CD4-positive, alpha-beta T cell treated with Interleukin-21 for 1 hour (primary cell): Measurements from ENCODE around the gene MYCBP2.
"Not testable (repeated sequence)": the region's sequence is repeated elsewhere in the genome, so short reads cannot be mapped to it uniquely, and the experiment has no call there.

Experiments used
- DNase-seq: peaks from one replicate; pipeline ENCODE4 v3.0.0-alpha.2; 2020

The MYCBP2 gene

GRCh38 chr13:77289851-77290250 is 37.0 kb downstream of the MYCBP2 start:
- no peak for DNase-seq

- not testable (repeated sequence) for DNase-seq
These were observed 41.3 kb downstream of the MYCBP2 start for GRCh38 chr13:77285632-77286031.

DNA sequence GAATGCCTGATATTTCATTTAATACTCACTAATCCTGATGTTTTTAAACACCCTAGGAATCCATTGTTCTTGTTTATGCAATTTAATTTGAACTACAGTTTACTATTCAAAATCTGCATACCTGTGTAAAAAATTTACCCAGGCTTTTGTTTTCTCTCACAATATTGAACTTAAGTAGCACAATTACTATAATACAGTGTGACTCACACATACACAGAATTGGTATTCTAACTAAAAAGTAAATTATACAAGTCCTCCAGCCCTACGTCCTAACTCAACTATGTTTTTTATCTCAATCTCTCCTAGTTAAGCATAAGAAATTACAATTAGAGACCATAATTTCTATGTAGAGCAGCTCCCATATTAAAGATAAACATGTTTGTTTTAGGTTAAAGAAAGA is 41.8 kb downstream of the MYCBP2 start:
- DNase-seq: no peak

- DNase-seq: no peak
These were observed 52.8 kb downstream of the MYCBP2 start for GRCh38 chr13:77274126-77274525.

DNA sequence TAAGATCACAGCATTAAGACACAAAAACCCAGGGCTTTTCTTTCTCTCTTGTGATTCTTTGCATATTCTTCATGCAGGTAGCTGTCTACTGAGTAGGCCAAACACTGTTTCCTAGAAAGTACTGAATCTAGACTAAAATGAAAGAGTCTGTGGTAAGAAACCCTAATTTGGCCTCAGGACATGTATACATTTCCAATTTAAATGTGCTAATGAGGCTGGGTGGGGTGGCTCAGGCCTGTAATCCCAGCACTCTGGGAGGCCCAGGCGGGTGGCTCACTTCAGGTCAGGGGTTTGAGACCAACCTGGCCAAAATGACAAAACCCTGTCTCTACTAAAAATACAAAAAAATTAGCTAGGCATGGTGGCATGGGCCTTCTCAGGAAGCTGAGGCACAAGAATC is 57.8 kb downstream of the MYCBP2 start:
- no peak for DNase-seq

DNA sequence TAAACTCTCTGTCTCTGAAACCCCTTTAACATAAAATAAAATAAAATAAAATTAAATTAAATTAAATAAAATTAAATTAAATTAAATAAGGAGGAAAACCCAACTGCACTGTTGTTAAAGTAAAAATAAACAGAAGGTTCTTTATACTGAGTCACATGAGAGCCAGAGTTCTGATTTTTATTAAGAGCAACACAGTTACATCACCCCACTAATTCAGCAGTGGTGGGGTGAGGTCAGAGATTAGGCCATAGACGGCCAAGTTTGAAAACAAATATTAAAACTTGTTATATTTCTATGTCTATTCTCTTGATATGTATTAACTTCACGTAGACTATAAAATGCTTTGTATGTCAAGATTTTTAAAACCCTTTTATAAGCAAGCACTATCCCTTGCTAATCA is 59.5 kb downstream of the MYCBP2 start:
- DNase-seq: no peak

GRCh38 chr13:77265336-77265735 is 61.6 kb downstream of the MYCBP2 start:
- DNase-seq: no peak

DNA sequence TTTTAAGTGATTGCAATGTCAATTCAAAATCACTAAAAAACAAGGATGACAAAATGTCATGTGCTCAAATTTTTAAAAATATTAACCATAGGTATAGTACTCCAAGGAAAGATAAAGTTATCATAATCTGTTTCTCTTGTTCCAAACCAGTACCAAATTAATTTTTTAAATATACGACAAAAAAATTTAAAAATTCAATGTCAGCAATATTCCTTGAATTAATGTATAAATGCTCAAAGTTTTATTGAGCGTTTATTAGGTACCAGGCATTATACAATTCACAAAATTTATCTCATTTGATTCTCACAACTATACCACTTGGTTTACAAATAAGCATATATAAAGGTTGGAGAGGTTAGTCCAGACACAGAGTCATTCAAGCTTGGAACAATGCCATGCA is 64.7 kb downstream of the MYCBP2 start:
- DNase-seq: no peak

- no peak for DNase-seq
These were observed 75.9 kb downstream of the MYCBP2 start for GRCh38 chr13:77250975-77251374.

GRCh38 chr13:77245224-77245623 is 81.7 kb downstream of the MYCBP2 start:
- not testable (repeated sequence) for DNase-seq

- no peak for DNase-seq
These were observed 87.6 kb downstream of the MYCBP2 start for GRCh38 chr13:77239312-77239711.

DNA sequence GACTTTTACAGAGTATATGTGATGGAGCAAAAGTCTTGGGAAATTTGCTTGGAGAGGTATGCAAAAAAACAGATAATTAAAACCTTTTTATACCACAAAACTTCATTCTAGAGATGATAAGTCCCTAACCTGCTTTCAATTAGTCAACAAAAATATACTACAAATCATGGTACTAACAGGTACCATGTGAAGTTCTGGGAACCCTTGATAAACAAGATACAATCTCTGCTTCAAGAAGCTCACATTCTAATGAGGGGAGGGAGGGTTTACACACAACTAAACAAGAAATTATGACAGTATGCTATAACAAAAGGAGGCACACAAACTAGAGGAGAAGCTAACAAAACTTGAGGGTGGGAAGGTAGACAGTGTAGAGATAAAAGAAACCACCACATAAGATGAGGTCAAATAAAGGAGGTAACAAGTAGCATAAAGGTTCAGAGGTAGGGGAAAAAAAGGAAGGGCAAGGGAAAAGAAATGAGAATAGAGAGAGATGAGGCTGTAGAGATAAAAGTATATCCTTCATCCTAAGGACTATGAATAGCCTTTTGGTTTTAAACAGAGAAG is 91.4 kb downstream of the MYCBP2 start:
- DNase-seq: no peak

DNA sequence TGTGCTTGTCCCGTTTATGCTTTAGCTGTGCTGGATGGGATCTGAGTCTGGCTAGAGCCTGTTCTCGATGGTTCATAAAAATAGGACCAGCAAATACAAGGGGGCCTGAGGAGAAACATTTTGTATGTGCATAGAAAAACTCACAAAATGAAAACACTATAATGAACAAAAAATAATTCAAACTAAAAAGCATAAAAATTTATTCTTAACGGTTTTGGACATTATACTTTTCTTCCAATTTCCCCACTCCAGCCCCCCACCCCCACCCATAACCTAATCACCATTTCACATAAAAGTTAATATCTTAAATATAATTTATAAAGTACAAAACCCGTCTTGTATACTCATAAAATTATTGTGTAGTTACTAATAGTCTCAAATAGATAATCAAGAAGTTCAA is 93.7 kb downstream of the MYCBP2 start:
- no peak for DNase-seq

- DNase-seq: no peak
These were observed 96.3 kb downstream of the MYCBP2 start for GRCh38 chr13:77230560-77230959.

DNA sequence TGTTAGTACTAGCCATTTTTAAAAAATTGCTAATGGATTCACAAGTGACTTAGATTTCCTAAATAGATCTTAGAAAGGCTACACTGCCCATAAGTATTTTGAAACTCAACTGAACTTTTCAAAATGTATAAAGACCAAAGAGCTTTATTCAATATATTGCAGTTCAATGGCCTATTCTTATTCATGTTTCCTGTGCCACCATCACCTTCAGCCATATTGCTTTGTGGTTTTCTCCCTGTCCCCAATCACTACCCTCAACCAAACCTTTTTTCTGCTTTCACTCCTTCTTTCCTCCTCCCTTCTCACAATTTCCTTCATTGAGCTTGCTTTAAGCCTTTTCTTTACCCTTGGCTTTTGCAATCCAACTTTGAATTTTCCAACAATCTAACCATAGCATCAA is 100.9 kb downstream of the MYCBP2 start:
- no peak for DNase-seq

- no peak for DNase-seq
These were observed 104.0 kb downstream of the MYCBP2 start for GRCh38 chr13:77222909-77223308.

DNA sequence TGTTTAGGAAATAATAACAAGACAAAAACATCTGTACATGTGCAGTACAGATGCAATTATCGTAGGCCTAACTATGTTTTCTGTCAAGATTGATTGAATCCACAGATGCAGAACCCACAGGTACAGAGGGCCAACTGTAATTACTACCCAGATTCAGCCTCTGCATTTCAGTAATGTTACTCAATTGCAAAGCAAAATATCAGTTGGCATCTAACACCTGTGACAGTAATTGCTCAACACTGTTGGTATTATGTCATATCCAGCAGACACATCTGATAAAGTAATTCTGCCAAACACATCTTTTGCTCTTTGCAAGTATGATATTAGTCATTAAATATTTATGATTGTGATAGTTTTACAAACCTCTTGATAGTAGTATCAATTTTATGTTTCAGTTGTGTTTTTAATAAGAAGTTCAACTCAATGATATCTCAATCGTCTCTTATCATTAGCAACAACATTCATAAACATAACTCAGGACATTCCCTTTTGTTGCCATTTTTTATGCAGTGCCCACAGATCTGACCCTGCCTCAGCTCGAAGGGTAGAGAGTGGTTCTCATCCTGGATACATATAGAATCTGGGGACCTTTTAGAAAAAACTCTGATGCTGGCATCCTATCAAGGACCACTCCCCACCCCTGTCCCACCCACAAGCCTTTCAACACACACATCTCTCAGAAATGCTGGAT is 104.7 kb downstream of the MYCBP2 start:
- no peak for DNase-seq

DNA sequence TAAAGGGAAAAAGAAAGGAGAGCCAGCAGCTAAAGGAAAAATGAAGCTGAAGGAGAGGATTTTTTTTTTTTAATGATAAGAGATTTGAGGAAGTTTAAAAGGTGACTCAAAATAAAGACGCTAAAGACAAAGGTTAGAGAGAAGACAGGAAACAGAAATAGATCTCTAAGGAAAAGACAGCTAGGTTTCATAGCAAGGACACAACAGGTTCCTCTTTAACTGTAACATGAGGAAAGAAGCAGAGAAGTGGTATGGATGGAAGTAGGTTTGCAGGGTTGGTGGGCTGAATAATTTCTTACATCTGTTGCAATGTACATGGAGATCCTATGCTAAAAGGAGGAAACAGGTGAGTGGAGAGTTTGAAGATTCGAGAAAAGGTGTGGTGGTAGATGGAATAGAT is 107.5 kb downstream of the MYCBP2 start:
- DNase-seq: no peak

- no peak for DNase-seq
These were observed 108.6 kb downstream of the MYCBP2 start for GRCh38 chr13:77218274-77218673.

DNA sequence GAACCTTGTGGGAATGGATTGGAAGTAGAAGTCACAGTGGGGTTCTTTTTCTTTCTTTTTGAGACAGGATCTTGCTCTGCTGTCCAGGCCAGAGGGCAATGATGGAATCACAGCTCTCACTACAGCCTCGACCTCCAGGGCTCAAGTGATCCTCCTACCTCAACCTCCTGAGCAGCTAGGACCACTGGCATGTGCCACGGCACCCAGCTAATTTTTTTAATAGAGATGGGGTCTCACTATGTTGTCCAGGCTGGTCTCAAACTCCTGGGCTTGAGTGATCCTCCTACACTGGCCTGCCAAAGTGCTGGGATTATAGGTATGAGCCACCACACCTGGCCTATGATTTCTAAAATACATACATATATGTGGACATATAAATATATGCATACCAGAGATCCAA is 111.4 kb downstream of the MYCBP2 start:
- DNase-seq: no peak

DNA sequence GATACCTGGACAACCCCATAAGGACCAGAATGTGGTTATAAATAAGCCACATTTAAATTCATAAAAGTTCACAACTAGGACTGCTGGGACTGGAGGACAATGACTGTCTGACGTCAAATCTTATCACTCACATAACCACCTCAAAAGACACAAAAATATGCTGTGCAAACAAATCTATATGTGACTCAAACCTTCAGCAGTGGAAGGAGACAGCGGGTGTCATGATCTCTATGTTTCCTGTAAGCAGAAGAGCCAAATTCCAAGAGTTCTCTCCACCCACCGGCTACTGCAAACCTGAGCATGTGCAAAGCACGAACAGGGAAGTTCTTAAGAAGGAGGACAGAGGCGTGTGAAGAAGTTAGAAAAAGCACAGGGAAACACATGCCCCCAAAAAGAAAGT is 113.2 kb downstream of the MYCBP2 start:
- no peak for DNase-seq

DNA sequence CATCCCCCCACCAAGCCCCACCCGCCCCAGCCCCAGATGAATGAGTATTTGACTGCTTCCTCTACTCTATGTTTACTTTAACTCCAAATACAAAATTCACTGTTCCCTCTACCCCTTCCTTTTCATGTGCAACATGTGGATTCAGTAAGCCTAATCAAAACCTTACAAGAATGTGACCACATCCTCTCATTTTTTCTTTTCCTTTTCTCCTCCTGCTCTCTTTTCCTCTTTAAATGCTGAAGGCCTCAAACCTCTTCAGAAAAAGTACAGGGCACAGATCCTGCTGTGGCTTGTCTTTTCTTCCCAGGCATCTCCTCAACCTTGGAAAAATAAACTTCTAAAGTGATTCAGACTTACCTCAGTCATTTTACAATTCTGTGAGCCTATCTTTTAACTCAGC is 119.0 kb downstream of the MYCBP2 start:
- no peak for DNase-seq

DNA sequence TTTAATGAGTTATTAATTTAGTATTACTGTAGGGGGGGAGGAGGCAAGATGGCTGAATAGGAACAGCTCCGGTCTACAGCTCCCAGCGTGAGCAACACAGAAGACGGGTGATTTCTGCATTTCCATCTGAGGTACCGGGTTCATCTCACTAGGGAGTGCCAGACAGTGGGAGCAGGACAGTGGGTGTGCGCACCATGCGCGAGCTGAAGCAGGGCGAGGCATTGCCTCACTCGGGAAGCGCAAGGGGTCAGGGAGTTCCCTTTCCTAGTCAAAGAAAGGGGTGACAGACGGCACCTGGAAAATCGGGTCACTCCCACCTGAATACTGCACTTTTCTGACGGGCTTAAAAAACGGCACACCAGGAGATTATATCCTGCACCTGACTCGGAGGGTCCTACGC is 127.9 kb downstream of the MYCBP2 start:
- not testable (repeated sequence) for DNase-seq

GRCh38 chr13:77196052-77196618 is 130.8 kb downstream of the MYCBP2 start:
- no peak for DNase-seq
